Cerebellar nuclear complex (tissue), 1 donor: Measurements from ENCODE around the gene RAB3GAP1.
A peak's percentile ranks its signal among the peaks of the same experiment; 100 is the strongest.
"Not testable (repeated sequence)": the region's sequence is repeated elsewhere in the genome, so short reads cannot be mapped to it uniquely, and the experiment has no call there.

Source experiments
- DNase-seq, 2 experiments: peaks; one replicate each; lab custom pipeline; 2025; lab: John Stamatoyannopoulos, UW

RAB3GAP1 gene

GRCh38 chr2:135052042-135052876 lies at the start of gene RAB3GAP1:
Gene RAB3GAP1 (plus strand): TSS chr2:135052292. CDS start chr2:135052308, 16 bp downstream.
- peak in 1 of 2 experiments; percentile 24 for DNase-seq

DNA sequence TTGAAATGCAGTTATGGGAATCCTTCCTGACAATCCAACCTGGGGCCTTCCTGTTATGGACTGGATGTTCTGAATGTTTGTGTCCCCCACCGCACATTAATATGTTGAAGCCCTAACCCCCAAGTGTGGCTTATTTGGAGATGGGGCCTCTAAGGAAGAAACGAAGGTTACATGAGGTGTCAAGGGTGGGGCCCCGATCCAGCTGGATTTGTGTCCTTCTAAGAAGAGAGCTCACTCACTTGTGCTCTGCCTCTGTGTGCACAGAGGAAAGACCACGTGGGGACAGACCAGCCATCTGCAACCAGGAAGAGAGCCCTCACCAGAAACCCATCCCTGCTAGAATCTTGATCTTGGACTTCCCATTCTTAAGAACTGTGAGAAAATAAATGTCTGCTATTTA lies 49.3 kb upstream of the RAB3GAP1 start:
- DNase-seq: no peak

- no peak for DNase-seq
Observed at GRCh38 chr2:135004005-135004746, 47.9 kb upstream of the RAB3GAP1 start.

- DNase-seq: no peak
Observed at GRCh38 chr2:135005753-135006152, 46.3 kb upstream of the RAB3GAP1 start.

DNA sequence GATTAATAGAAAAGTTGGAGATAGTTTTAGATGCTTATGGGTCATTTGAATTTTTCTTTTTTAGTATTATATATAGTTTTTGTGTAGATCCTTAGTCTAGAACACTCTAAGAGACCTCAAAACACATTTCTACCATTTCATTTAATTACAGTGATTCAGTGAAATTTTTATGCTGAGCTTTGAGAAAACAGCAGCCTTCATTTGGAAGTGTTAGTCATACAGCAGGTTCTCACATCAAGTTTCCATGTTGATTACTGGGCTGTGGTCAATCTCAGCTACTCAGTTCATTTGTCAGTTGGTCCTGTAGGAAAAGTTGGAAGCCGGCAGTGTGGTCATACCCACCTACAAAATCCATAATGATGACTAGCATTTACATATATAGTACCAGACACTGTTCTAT lies 42.8 kb upstream of the RAB3GAP1 start:
- no peak for DNase-seq

- DNase-seq: no peak
Observed at GRCh38 chr2:135010200-135010942, 41.7 kb upstream of the RAB3GAP1 start.

DNA sequence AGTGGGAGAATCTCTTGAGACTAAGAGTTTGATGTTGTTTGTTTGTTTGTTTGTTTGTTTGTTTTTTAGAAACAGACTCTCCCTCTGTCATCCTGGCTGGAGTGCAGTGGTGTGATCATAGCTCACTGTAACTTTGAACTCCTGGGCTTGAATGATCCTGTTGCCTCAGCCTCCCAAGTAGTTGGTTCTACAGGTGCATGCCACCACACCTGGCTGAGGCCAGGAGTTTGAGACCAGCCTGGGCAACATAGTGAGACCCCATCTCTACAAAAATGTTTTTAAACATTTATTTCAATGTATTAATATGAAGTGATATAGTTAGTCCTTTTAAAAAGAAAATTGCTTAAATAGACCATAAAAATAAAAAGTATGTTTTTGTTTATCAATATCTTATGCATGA lies 40.5 kb upstream of the RAB3GAP1 start:
- no peak for DNase-seq

GRCh38 chr2:135021618-135022017 lies 30.5 kb upstream of the RAB3GAP1 start:
- no peak for DNase-seq

DNA sequence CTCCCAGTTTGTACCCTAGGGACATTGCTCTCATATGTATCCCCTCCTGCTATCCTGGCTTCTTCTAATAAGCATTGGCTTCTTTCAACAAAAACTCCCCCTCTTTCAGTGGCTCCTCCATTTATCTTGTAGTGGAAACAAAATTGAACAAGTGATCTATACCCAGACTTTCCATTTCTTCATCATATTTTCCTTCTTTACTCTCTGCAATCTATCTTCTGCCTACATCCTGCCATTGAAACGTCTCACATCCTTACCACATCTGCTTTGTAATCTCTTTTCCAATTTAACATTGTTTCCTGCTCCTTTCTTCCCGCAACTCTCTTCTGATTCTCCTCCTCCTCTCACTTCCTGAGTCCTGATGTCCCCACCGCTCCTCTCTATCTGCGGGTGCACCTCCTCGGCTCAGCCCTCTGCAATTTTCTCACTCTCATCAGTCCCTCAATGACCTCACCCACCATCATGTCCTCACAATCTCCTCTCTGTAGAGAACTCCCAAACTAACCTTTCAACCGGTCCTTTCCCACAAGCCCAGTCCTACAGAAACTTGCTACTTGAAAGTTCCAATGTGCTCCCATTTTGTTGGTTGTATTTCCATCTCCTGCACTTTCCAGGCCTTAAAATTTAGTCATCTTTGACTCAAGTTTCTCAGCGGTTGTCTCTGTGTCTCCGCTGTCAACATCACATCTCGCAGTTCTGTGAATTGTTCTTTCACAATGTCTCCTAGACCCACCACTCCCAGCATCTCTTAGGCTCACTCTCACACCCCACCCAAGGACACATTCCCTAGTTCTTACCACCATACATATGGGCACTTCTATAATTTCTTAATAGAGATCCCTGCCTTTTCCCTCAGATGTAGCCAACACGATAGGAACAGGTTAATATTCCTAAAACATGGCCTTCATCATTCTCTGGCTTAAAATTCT lies 28.9 kb upstream of the RAB3GAP1 start:
- DNase-seq: no peak

DNA sequence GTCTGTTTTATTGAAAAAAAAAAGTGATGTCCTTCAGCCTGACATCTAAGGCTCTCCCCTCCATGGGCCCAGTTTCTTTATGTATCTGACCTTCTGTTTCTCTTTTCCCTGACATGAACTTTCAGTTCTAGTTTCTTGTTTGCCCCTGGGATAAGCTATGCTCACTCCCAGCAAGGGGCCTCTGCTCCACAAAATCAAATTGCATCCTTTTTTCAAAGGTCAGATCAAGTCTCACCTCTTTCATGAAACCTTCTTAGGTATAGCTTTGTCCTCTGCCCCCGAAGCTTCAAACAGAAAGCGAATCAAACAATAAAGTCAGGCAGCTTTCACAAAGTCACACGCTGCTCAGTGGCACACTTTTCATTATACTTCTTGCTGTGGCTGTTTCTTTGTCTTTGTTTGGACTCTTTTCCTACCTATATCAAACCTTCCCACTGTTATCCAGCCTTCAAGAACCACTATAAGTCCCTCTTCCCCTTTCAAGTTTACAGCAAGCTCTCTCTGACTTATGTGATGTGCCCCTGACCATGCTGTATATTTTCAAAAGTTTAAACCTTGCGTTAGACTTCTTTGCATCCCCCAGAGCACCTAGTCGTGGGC lies 28.1 kb upstream of the RAB3GAP1 start:
- no peak for DNase-seq

- no peak for DNase-seq
Observed at GRCh38 chr2:135029481-135030134, 22.5 kb upstream of the RAB3GAP1 start.

- DNase-seq: no peak
Observed at GRCh38 chr2:135030826-135031225, 21.3 kb upstream of the RAB3GAP1 start.

GRCh38 chr2:135033216-135033615 lies 18.9 kb upstream of the RAB3GAP1 start:
- not testable (repeated sequence) for DNase-seq

DNA sequence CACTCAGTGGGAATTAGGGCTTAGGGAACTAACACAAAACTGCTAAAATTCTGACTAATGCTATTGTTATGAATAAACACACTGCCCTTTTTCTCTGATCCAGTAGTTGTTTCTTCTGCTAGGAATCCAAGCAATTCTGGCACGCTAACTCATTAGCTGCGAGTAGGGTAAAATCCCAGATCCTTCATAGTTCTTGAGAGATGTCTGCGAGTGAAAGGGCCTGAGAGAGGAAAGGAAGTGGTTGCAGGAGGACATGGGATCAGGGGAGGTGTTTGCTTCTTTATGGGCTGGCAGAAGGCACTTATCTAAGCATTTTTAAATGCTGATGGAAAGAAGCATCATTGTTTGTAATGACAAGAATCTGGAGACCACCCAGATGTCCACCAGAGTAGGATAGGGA lies 14.3 kb upstream of the RAB3GAP1 start:
- DNase-seq: no peak

GRCh38 chr2:135043345-135043744 lies 8.7 kb upstream of the RAB3GAP1 start:
- DNase-seq: no peak

DNA sequence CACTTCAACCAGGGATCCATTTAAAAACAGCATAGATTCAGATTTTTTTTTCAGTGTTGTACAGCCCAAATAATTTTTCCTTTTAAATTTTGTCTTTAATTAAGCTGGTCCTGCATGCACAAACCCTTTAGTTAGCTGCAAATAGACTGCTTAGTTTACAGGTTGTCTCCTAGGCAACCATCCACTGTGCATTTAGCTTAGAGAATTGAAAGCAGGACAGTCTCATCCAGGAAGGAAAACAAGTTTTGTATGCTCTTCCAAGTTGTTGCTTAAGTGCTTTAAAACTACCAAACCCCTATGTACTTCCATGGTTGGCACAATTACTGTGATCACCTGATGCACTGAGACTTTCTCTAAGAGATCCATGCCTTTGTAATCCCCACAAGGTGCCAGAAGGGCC lies 4.8 kb upstream of the RAB3GAP1 start, which contains the start of gene MAP3K19:
Gene MAP3K19, minus strand, starts transcription at position 148 of the 400 bp plus-strand sequence. CDS start 22,800 bp downstream, outside the sequence.
- no peak for DNase-seq

DNA sequence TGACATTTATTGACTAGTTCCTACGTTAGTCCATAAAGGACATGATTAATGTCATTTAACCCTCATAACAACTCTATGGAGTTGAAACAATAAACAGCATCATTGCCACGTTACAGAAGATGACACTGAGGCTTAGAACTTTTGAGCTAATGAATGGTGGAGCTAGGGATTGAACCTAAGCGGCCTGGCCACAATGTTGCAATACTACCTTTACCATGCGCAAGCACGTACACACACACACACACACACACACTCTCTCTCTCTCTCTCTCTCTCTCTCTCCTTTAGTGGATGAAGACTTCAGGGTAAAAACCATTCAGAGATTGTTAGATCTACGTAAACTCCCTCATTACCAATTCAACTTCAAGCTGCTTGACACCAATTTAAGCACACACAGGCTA lies 4.0 kb upstream of the RAB3GAP1 start:
- DNase-seq: no peak

DNA sequence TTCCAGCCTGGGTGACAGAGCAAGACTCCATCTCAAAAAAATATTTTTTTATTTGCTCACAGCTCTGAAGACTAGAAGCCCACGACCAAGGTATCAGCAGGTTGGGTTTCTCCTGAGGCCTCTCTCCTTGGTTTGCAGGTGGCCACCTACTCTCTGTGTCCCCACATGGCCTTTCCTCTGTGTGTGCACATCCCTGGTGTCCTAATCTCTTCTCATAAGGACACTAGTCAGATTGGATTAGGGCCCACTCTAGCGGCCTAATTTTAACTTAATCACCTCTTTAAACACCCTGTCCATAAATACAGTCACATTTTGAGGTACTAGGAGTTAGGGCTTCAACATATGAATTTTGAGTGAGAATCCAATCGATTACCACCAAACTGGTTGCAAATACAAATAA lies 2.0 kb upstream of the RAB3GAP1 start:
- DNase-seq: no peak

GRCh38 chr2:135050684-135051083 lies 1.4 kb upstream of the RAB3GAP1 start:
- DNase-seq: no peak

GRCh38 chr2:135052997-135053474 lies 944 bp downstream of the RAB3GAP1 start:
- DNase-seq: no peak
